WERI-Rb-1 (cell line): Measurements from ENCODE around the gene FURIN.

Experiments used
- DNase-seq: peaks from one replicate; pipeline ENCODE4 v3.0.0-alpha.2; 2020
- H3K27ac ChIP-seq: fragments of 250-450 bp; sonication (Bioruptor Pico); 2 replicates; pipeline ENCODE4 v1.5.1; 2020; ENCODE audit warnings: mild to moderate bottlenecking, moderate library complexity
- H3K27me3 ChIP-seq: fragments of 250-450 bp; sonication (Bioruptor Pico); 2 replicates; pipeline ENCODE4 v1.5.1; 2021; ENCODE audit warnings: mild to moderate bottlenecking, low read depth, moderate library complexity; ENCODE audit not compliant: insufficient read depth, severe bottlenecking
- H3K36me3 ChIP-seq: fragments of 250-450 bp; sonication (Bioruptor Pico); 2 replicates; pipeline ENCODE4 v1.5.1; 2020; ENCODE audit warnings: mild to moderate bottlenecking, moderate library complexity
- H3K4me3 ChIP-seq: 2 replicates; pipeline ENCODE4 v1.5.1; 2011; ENCODE audit warnings: low read depth, mild to moderate bottlenecking, control low read depth, low read length
- H3K9me3 ChIP-seq: fragments of 250-450 bp; sonication (Bioruptor Pico); 2 replicates; pipeline ENCODE4 v1.5.1; 2021; ENCODE audit warnings: mild to moderate bottlenecking, moderate library complexity; ENCODE audit not compliant: severe bottlenecking
- TF ChIP-seq, protein P1 (sequence below): IDR thresholded peaks from 2 replicates; pipeline ENCODE4 v1.5.1; 2011; ENCODE audit warnings: low read depth, mild to moderate bottlenecking, control low read depth, inconsistent platforms, low read length

The FURIN gene

GRCh38 chr15:90869601-90870353 is 1.4 kb downstream of the FURIN start:
- TF ChIP-seq, protein P1, sequence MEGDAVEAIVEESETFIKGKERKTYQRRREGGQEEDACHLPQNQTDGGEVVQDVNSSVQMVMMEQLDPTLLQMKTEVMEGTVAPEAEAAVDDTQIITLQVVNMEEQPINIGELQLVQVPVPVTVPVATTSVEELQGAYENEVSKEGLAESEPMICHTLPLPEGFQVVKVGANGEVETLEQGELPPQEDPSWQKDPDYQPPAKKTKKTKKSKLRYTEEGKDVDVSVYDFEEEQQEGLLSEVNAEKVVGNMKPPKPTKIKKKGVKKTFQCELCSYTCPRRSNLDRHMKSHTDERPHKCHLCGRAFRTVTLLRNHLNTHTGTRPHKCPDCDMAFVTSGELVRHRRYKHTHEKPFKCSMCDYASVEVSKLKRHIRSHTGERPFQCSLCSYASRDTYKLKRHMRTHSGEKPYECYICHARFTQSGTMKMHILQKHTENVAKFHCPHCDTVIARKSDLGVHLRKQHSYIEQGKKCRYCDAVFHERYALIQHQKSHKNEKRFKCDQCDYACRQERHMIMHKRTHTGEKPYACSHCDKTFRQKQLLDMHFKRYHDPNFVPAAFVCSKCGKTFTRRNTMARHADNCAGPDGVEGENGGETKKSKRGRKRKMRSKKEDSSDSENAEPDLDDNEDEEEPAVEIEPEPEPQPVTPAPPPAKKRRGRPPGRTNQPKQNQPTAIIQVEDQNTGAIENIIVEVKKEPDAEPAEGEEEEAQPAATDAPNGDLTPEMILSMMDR, result no peak
- Histone ChIP-seq H3K36me3 (no peaks in the 10 kb centered on the region), H3K4me3 (no peak overlapping the region), H3K27me3 (peaks cover 15% of the 10 kb centered on the region), H3K27ac (no peak overlapping the region), H3K9me3 (no peaks in the 10 kb centered on the region)
- no peak for DNase-seq

DNA sequence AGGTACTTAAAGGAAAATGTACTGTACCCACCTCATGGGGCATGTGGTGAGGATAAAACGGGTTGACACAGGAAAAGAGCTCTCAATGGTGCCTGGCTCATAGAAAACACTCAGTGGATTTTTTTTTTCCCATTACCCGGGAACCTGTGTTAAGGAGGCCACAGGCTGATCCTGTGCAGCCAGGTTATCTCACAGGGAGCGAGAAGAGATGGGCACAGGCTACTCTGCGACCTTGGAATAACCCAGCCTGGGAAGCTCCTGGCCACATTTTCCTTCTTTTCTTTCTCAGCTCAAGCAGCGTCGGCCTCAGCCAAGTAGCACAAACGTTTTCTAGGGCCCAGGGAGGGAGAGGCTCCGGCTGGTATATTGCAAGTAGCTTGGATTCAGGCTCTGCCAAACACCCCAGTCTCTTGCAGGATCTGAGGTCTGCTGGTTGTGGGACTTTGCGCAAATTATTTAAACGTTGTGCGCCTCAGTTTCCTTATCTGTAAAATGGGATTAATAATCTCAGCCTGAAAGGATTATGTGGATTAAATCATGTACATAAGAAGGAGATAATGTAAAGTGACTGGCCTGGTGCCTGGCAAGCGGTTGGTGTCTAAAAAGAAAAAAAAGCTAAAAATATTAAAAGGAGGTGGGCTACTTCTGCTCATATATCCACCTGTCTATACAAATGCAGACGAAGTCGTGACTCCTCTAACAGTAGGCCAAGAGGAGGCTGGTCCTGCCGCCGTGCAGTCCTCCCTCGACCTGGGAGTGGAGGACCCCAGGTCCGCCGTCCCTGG is 2.2 kb downstream of the FURIN start:
- TF ChIP-seq, protein P1, result no peak
- H3K27ac ChIP-seq, result no peak overlapping the region
- H3K4me3 ChIP-seq, result peak overlapping the region; percentile 46
- H3K36me3 ChIP-seq, result no peaks in the 10 kb centered on the region
- H3K27me3 ChIP-seq, result peaks cover 15% of the 10 kb centered on the region
- no peak for DNase-seq
- H3K9me3 ChIP-seq, result no peaks in the 10 kb centered on the region

- Histone ChIP-seq H3K36me3 (no peaks in the 10 kb centered on the region), H3K9me3 (no peaks in the 10 kb centered on the region), H3K4me3 (peak overlapping the region; percentile 46), H3K27ac (no peak overlapping the region), H3K27me3 (peaks cover 15% of the 10 kb centered on the region)
- TF ChIP-seq, protein P1, result no peak
- peak; percentile 31 for DNase-seq
Measured at GRCh38 chr15:90871139-90871715, 2.8 kb downstream of the FURIN start.

- Histone ChIP-seq H3K9me3 (no peaks in the 10 kb centered on the region), H3K4me3 (peak overlapping the region; percentile 46), H3K27me3 (peaks cover 15% of the 10 kb centered on the region), H3K27ac (no peak overlapping the region), H3K36me3 (no peaks in the 10 kb centered on the region)
- TF ChIP-seq, protein P1, result no peak
- peak; percentile 34 for DNase-seq
Measured at GRCh38 chr15:90871716-90872485, 3.5 kb downstream of the FURIN start.

- peak overlapping the region; percentile 46 for H3K4me3 ChIP-seq
- no peak for DNase-seq
- TF ChIP-seq, protein P1, result no peak
- H3K27ac ChIP-seq, result no peak overlapping the region
- H3K9me3 ChIP-seq, result no peaks in the 10 kb centered on the region
- no peaks in the 10 kb centered on the region for H3K36me3 ChIP-seq
- H3K27me3 ChIP-seq, result peaks cover 15% of the 10 kb centered on the region
Measured at GRCh38 chr15:90872486-90873184, 4.2 kb downstream of the FURIN start.
